Superior temporal gyrus (tissue), 1 donor: ENCODE results near the gene GUCA2B.

Experiments used
- DNase-seq: peaks from one replicate; pipeline ENCODE4 v3.0.0-alpha.2; 2016; ENCODE audit errors: extremely low spot score

GUCA2B gene

GRCh38 chr1:42142894-42143675, 10.1 kb upstream of the GUCA2B start:
- DNase-seq, result no peak

- DNase-seq, result no peak
These were observed 9.1 kb upstream of the GUCA2B start for GRCh38 chr1:42143896-42144710.

- no peak for DNase-seq
These were observed 8.4 kb upstream of the GUCA2B start for GRCh38 chr1:42144711-42145388.

- DNase-seq, result no peak
These were observed 7.9 kb upstream of the GUCA2B start for GRCh38 chr1:42145389-42145716.

GRCh38 chr1:42145764-42146625, 7.2 kb upstream of the GUCA2B start:
- no peak for DNase-seq

- peak; percentile 69 for DNase-seq
These were observed 6.4 kb upstream of the GUCA2B start for GRCh38 chr1:42146626-42147320.

- no peak for DNase-seq
These were observed 5.0 kb upstream of the GUCA2B start for GRCh38 chr1:42148166-42148565.

GRCh38 chr1:42150651-42151050, 2.6 kb upstream of the GUCA2B start:
- DNase-seq, result no peak

- no peak for DNase-seq
These were observed 1.1 kb upstream of the GUCA2B start for GRCh38 chr1:42152119-42152518.

GRCh38 chr1:42153624-42154023, 414 bp downstream of the GUCA2B start:
- DNase-seq, result no peak

GRCh38 chr1:42154685-42155084, 1.5 kb downstream of the GUCA2B start:
- DNase-seq, result no peak

- no peak for DNase-seq
These were observed 2.2 kb downstream of the GUCA2B start for GRCh38 chr1:42155362-42155761.

- DNase-seq, result no peak
These were observed 4.5 kb downstream of the GUCA2B start for GRCh38 chr1:42157667-42158066.

GRCh38 chr1:42158189-42158588, 5.0 kb downstream of the GUCA2B start:
- no peak for DNase-seq

- no peak for DNase-seq
These were observed 9.0 kb downstream of the GUCA2B start for GRCh38 chr1:42162181-42162580.

GRCh38 chr1:42163114-42163513, 9.9 kb downstream of the GUCA2B start:
- no peak for DNase-seq

- DNase-seq, result no peak
These were observed 10.6 kb downstream of the GUCA2B start for GRCh38 chr1:42163536-42164503.

GRCh38 chr1:42164551-42165420, 11.6 kb downstream of the GUCA2B start, which contains the start of gene GUCA2A:
TSS of gene GUCA2A (minus strand) at chr1:42164745. CDS start at chr1:42164712, 33 bp downstream.
- DNase-seq, result no peak
